Astrocyte of the cerebellum (primary cell): Measurements from ENCODE around the gene CD55.

Experiments
- DNase-seq: peaks from one replicate; pipeline ENCODE4 v3.0.0-alpha.2; 2011; ENCODE audit warnings: low read depth
- H3K4me3 ChIP-seq: 2 replicates; pipeline ENCODE4 v1.5.1; 2011; ENCODE audit warnings: mild to moderate bottlenecking, low read depth, low read length, moderate library complexity
- CTCF ChIP-seq: IDR thresholded peaks from 2 replicates; pipeline ENCODE4 v1.5.1; 2012; ENCODE audit warnings: low read length, low read depth, moderate library complexity, mild to moderate bottlenecking; ENCODE audit errors: missing control alignments
- in situ Hi-C: cut with HindIII; loops from 2 replicates; pipeline ENCODE4 v1.10.0; 2017; ENCODE audit warnings: low sequenced_read_pairs

Gene CD55

GRCh38 chr1:207363871-207364270, 42.4 kb downstream of the CD55 start:
- in situ Hi-C loops = no loop called here
- no peak for DNase-seq
- no peak overlapping the region for H3K4me3 ChIP-seq
- TF ChIP-seq CTCF = no peak

GRCh38 chr1:207364614-207365013, 43.1 kb downstream of the CD55 start:
- TF ChIP-seq CTCF = no peak
- no peak overlapping the region for H3K4me3 ChIP-seq
- in situ Hi-C loops = no loop called here
- peak; percentile 2 for DNase-seq

- in situ Hi-C loops = no loop called here
- no peak for DNase-seq
- TF ChIP-seq CTCF = no peak
- H3K4me3 ChIP-seq = no peak overlapping the region
Observed at GRCh38 chr1:207365063-207365462, 43.6 kb downstream of the CD55 start.

GRCh38 chr1:207366022-207366421, 44.5 kb downstream of the CD55 start:
- in situ Hi-C loops = no loop called here
- DNase-seq = no peak
- no peak overlapping the region for H3K4me3 ChIP-seq
- TF ChIP-seq CTCF = no peak

GRCh38 chr1:207388721-207389120, 67.2 kb downstream of the CD55 start:
- in situ Hi-C loops = no loop called here
- no peak overlapping the region for H3K4me3 ChIP-seq
- DNase-seq = no peak
- TF ChIP-seq CTCF = no peak

- no peak for TF ChIP-seq CTCF
- no peak overlapping the region for H3K4me3 ChIP-seq
- in situ Hi-C loops = no loop called here
- DNase-seq = no peak
Observed at GRCh38 chr1:207389728-207390464, 68.4 kb downstream of the CD55 start.
